ENCODE results near the gene OTUD3.
"Not testable (repeated sequence)": the region's sequence is repeated elsewhere in the genome, so short reads cannot be mapped to it uniquely, and the experiment has no call there.

The OTUD3 gene

DNA sequence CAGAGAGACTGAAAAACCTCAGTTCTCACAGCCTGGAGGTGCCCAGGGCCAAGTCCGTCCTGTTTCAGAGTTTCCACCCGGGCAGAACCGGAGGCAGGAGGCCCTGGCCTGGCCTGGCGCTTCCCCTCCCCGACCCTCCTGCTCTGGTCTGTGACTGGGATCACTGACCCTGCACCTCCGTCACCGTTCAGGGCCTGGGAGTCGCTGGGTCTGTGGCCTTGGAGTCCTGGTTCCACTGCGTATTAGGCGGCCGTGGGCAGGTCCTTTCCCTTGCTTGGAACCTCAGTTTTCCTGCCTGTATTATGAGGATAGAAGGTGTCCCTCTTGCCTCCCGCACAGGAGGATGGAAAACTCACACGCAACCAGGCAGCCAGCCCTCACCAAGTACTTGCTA lies 41.8 kb downstream of the OTUD3 start:
- no peak overlapping the region for H3K4me3 ChIP-seq (ENCODE audit: insufficient read depth, low read length, poor library complexity, severe bottlenecking)
- H3K9me2 ChIP-seq (replicated peaks; ENCODE audit: insufficient read depth, low read length) = no peaks in the 10 kb centered on the region
- H3K27me3 ChIP-seq (ENCODE audit: low read length) = no peaks in the 10 kb centered on the region
- no peaks in the 10 kb centered on the region for H3K79me2 ChIP-seq (ENCODE audit: insufficient read depth, low read length)
- H3K27ac ChIP-seq (ENCODE audit: low read depth, low read length) = no peak overlapping the region
- H3F3A ChIP-seq (ENCODE audit: insufficient read depth) = no peaks in the 10 kb centered on the region
- no peak overlapping the region for H3K4me2 ChIP-seq (ENCODE audit: low read depth, low read length, poor library complexity, severe bottlenecking)
- TF ChIP-seq, protein P1, sequence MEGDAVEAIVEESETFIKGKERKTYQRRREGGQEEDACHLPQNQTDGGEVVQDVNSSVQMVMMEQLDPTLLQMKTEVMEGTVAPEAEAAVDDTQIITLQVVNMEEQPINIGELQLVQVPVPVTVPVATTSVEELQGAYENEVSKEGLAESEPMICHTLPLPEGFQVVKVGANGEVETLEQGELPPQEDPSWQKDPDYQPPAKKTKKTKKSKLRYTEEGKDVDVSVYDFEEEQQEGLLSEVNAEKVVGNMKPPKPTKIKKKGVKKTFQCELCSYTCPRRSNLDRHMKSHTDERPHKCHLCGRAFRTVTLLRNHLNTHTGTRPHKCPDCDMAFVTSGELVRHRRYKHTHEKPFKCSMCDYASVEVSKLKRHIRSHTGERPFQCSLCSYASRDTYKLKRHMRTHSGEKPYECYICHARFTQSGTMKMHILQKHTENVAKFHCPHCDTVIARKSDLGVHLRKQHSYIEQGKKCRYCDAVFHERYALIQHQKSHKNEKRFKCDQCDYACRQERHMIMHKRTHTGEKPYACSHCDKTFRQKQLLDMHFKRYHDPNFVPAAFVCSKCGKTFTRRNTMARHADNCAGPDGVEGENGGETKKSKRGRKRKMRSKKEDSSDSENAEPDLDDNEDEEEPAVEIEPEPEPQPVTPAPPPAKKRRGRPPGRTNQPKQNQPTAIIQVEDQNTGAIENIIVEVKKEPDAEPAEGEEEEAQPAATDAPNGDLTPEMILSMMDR (IDR thresholded peaks at IDR 0.05; ENCODE audit: insufficient read depth, low read length, poor library complexity, severe bottlenecking) = no peak
- TF ChIP-seq EZH2phosphoT487 (conservative IDR thresholded peaks at IDR 0.05; ENCODE audit: low read length) = no peak
- no peak overlapping the region for H2AFZ ChIP-seq (ENCODE audit: low read depth, low read length, severe bottlenecking)
- no peaks in the 10 kb centered on the region for H3K36me3 ChIP-seq (ENCODE audit: low read length)
- no peak overlapping the region for H3K9ac ChIP-seq (ENCODE audit: low read length)
- no peaks in the 10 kb centered on the region for H4K20me1 ChIP-seq (ENCODE audit: low read depth, low read length)
- no peaks in the 10 kb centered on the region for H3K9me3 ChIP-seq (ENCODE audit: insufficient read depth, low read length)

DNA sequence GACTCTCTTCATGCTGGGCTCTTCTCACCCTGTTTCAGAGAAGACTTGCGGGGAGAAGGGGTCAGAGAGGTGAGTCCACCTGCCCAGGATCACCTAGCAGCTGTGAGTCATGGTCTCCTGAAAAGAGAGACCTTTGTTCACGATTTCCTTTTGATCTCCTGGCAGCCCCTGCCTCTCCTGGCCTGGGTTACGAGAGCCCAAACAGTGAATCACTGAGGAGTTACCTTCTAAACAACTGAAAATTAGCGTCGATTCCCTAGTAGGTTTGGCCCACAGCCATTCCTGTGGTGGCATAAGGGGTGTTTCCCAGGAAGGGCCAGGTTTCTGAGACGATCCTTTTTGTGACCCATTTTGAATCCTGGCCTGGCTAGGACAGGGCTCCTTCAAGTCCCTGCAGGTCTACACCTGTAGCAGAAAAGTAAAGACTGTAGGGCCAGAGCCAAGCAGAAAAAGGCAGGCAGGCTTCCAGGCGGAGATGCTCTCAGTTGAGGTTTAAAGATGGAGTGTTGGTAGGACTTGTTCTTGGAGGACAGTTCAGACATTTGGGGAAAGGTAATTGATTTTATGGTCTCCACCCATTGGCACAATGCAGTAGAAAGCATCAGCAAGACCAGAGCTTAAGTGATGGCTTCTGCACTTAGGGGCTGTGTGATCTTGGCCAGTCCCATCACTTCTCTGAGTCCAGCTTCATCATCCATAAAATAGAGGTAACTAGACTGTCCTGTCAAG lies 43.3 kb downstream of the OTUD3 start:
- Histone ChIP-seq H3K4me2 (ENCODE audit: low read depth, low read length, poor library complexity, severe bottlenecking) (no peak overlapping the region), H2AFZ (ENCODE audit: low read depth, low read length, severe bottlenecking) (no peak overlapping the region), H3F3A (ENCODE audit: insufficient read depth) (no peaks in the 10 kb centered on the region), H3K4me3 (ENCODE audit: insufficient read depth, low read length, poor library complexity, severe bottlenecking) (no peak overlapping the region), H3K27ac (ENCODE audit: low read depth, low read length) (no peak overlapping the region), H3K9ac (ENCODE audit: low read length) (no peak overlapping the region), H4K20me1 (ENCODE audit: low read depth, low read length) (no peaks in the 10 kb centered on the region), H3K9me3 (ENCODE audit: insufficient read depth, low read length) (no peaks in the 10 kb centered on the region), H3K27me3 (ENCODE audit: low read length) (no peaks in the 10 kb centered on the region), H3K79me2 (ENCODE audit: insufficient read depth, low read length) (no peaks in the 10 kb centered on the region), H3K9me2 (replicated peaks; ENCODE audit: insufficient read depth, low read length) (no peaks in the 10 kb centered on the region), H3K36me3 (ENCODE audit: low read length) (no peaks in the 10 kb centered on the region)
- TF ChIP-seq EZH2phosphoT487 (conservative IDR thresholded peaks at IDR 0.05; ENCODE audit: low read length) = no peak
- TF ChIP-seq, protein P1 (IDR thresholded peaks at IDR 0.05; ENCODE audit: insufficient read depth, low read length, poor library complexity, severe bottlenecking) = no peak

DNA sequence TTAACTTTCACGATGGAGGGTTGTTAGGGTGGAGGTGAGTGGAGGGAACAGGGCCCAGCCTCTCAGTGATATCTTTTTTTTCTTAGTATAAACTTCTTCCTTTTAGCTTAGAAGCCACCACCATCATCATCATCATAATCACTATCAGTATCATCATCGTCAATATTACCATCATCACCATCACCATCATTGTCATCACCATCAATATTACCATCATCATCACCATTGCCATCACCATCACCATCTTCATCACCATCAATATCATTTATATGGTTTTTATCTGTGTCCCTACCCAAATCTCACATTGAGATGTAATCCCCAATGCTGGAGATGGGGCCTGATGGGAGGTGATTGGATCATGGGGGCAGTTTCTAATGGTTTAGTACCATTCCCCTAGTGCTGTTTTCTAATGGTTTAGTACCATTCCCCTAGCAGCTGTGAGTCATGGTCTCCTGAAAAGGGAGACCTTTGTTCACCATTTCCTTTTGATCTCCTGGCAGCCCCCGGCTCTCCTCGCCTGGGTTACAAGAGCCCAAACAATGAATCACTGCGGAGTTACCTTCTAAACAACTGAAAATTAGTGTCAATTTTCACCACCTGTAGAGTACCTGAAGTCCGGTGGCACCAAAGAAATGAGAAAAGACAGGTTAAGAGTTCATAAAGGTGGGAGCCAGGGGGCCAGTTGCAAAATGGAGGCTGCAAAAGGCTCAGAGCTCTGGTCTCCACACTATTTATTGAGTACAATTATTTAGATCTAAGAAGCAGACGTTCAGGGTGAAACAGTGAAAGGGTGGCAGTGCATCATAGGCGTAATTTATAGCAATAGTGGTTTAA lies 44.3 kb downstream of the OTUD3 start:
- H2AFZ ChIP-seq (ENCODE audit: low read depth, low read length, severe bottlenecking) = no peak overlapping the region
- H3K27ac ChIP-seq (ENCODE audit: low read depth, low read length) = no peak overlapping the region
- no peaks in the 10 kb centered on the region for H3K79me2 ChIP-seq (ENCODE audit: insufficient read depth, low read length)
- H3F3A ChIP-seq (ENCODE audit: insufficient read depth) = no peaks in the 10 kb centered on the region
- TF ChIP-seq, protein P1 (IDR thresholded peaks at IDR 0.05; ENCODE audit: insufficient read depth, low read length, poor library complexity, severe bottlenecking) = no peak
- no peak for TF ChIP-seq EZH2phosphoT487 (conservative IDR thresholded peaks at IDR 0.05; ENCODE audit: low read length)
- 0 out of 2 replicates have a peak, but pooled peaks cover 4% of the 10 kb centered on the region for H3K9me3 ChIP-seq (ENCODE audit: insufficient read depth, low read length)
- H3K4me3 ChIP-seq (ENCODE audit: insufficient read depth, low read length, poor library complexity, severe bottlenecking) = no peak overlapping the region
- no peaks in the 10 kb centered on the region for H3K27me3 ChIP-seq (ENCODE audit: low read length)
- H3K9ac ChIP-seq (ENCODE audit: low read length) = no peak overlapping the region
- H3K9me2 ChIP-seq (replicated peaks; ENCODE audit: insufficient read depth, low read length) = no peaks in the 10 kb centered on the region
- H4K20me1 ChIP-seq (ENCODE audit: low read depth, low read length) = no peaks in the 10 kb centered on the region
- no peak overlapping the region for H3K4me2 ChIP-seq (ENCODE audit: low read depth, low read length, poor library complexity, severe bottlenecking)
- no peaks in the 10 kb centered on the region for H3K36me3 ChIP-seq (ENCODE audit: low read length)

DNA sequence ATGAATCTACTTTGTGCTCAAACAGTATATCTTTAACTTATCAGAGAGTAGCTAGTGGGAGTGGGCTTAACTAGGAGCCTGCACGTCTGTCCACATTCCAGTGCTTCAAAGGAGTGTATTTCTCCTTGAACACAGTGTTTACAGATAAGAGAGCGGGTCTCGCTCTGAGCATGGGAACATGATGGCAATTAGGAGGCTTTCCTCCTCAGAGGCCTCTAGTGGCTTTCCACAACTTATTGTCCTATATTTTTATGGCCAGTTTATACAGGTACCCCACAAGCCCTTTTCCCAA lies 44.9 kb downstream of the OTUD3 start:
- H2AFZ ChIP-seq (ENCODE audit: low read depth, low read length, severe bottlenecking); H3K4me3 ChIP-seq (ENCODE audit: insufficient read depth, low read length, poor library complexity, severe bottlenecking); H3K9me2 ChIP-seq (replicated peaks; ENCODE audit: insufficient read depth, low read length); H3K79me2 ChIP-seq (ENCODE audit: insufficient read depth, low read length); H3F3A ChIP-seq (ENCODE audit: insufficient read depth); H4K20me1 ChIP-seq (ENCODE audit: low read depth, low read length); H3K27me3 ChIP-seq (ENCODE audit: low read length); H3K4me2 ChIP-seq (ENCODE audit: low read depth, low read length, poor library complexity, severe bottlenecking); H3K9ac ChIP-seq (ENCODE audit: low read length); H3K36me3 ChIP-seq (ENCODE audit: low read length); H3K9me3 ChIP-seq (ENCODE audit: insufficient read depth, low read length); H3K27ac ChIP-seq (ENCODE audit: low read depth, low read length): not testable (repeated sequence)
